Renal cortical epithelial cell (primary cell): Measurements from ENCODE around the gene NELFB. TPM values are rescaled to one million over a fixed set of nuclear protein-coding genes. Genes with fewer than 3 reads are reported as not detected.

Experiments
- DNase-seq: peaks from one replicate; pipeline ENCODE4 v3.0.0-alpha.2; 2011; ENCODE audit warnings: low read depth
- total RNA-seq: library from RNA; depleted of rRNA; stranded (reverse); fragments of >200 nt; gene quantifications from 2 replicates; pipeline ENCODE4 v1.2.3, GENCODE V29; 2014

The NELFB gene
- total RNA-seq, 1 donor from 2014 or later: 62.2 TPM

- DNase-seq: no peak
Observed at GRCh38 chr9:137268538-137269201, 13.5 kb downstream of the NELFB start.

GRCh38 chr9:137269231-137269772 is 14.2 kb downstream of the NELFB start:
- peak; percentile 33 for DNase-seq

DNA sequence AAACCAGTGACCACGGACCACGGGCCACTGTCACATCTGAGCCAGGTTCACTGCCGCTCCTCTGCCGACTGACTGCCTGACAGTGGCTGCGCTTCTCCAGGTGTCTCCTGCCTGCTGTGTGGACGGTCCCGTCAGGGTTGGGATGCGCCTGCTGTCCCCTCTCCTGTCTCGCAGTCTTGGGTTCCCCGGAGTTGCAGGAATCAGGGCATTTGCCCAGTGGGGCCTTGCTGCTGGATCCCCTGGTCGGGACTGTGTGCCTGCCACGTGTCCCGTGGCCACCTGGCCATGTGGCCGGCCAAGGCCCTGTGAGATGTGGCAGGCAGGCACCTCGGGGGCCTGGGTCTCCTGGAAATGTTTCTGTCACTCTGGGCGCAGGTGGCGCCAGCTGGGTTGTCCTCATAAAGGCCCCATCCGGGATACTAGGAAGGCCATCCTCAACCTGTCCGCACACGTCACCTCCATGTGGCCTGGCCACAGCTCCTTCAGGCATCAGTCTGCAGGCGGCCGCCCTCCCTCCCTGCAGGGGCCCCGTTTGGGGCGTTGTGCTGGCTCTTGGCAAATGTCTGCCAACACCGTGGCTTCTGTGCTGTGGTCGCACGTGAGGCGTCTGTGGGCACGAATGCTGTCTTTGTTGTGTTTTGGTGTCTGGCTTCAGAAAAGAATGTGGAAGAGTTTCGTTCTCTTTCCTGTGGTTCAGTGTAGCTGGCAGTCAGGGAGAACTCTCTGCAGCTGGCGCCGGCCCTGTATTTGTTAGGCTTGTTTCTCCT is 16.0 kb downstream of the NELFB start:
- no peak for DNase-seq

DNA sequence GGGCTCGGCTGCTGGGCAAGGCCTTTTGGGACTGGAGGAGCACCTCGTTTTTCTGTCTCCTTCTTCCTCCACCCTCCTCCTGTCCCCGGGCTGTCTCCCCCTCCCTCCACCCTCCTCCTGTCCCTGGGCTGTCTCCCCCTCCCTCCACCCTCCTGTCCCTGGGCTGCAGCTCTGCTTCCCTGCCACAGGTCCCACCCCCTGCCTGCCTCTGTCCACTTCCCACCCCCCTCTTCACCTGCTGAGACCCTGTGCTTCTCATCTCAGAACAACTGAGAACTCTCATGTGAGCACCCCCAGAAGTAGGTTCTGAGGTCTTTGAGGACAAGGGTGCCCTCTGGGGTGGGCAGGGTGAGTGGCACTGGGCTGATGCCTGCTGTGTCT is 16.6 kb downstream of the NELFB start:
- DNase-seq: no peak

GRCh38 chr9:137272241-137273094 is 17.3 kb downstream of the NELFB start:
- no peak for DNase-seq

DNA sequence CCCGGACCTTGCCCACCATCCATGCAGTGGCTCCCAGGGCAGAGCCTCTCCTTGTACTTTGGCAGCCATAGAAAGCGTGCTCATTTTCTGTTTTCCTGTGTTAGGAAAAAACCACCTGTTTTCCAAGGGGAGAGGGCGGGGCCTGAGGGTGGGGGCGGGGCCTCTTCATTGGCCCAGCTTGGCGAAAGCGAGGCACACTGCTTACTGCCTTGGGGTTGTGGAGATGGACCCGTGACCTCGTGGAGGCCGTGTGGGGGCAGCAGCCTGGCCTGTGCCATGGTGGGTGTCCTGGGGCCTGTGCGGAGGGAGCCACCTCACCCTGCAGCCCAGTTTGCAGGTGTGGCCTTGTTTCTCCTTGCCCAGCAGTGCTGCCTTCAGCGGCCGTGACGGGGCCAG is 18.0 kb downstream of the NELFB start:
- DNase-seq: no peak

GRCh38 chr9:137273611-137274320 is 18.6 kb downstream of the NELFB start:
- no peak for DNase-seq

GRCh38 chr9:137275203-137275587 is 20.1 kb downstream of the NELFB start:
- DNase-seq: no peak

- no peak for DNase-seq
Observed at GRCh38 chr9:137275588-137276472, 20.7 kb downstream of the NELFB start.

GRCh38 chr9:137276473-137277328 is 21.6 kb downstream of the NELFB start:
- peak; percentile 41 for DNase-seq

- DNase-seq: peak; percentile 82
Observed at GRCh38 chr9:137277329-137278041, 22.4 kb downstream of the NELFB start, which contains the start of gene TOR4A. TOR4A (plus strand) TSS chr9:137277726; CDS start chr9:137278690, 964 bp downstream.

DNA sequence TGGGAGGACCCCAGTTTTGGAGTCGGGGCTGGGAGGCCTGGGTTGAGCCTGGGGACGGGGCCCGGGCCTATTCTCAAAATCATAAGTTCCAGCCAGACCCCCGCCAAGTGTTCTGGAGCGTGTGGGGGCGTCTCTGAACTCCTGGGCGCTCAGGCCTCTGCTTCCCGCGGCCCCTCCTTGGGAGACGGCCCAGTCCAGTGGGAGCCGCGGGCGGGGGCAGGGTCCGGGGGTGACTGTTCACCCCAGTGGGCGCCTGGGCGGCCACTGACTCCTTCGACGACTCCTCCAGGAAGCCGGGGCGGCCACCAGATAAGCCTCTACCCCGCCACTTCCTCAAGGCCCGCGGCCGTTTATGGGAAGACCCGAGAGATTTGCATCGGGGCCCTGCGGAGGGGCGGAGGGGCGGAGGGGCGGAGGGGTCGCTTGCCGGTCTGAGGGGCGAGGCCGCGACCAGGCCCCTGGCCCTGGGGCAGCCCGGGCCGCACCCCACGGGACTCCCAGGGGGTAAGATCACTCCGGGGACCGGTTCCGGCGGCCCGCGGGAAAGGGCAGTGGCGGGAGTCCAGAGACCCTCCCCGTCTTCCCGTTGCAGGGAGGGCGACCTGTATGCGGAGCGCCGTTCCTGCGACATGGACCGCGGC is 23.1 kb downstream of the NELFB start:
- no peak for DNase-seq

GRCh38 chr9:137278721-137279711 is 23.9 kb downstream of the NELFB start:
- no peak for DNase-seq

GRCh38 chr9:137279741-137280473 is 24.8 kb downstream of the NELFB start:
- DNase-seq: no peak

- DNase-seq: no peak
Observed at GRCh38 chr9:137280474-137281344, 25.6 kb downstream of the NELFB start.
